Tibial nerve (tissue), 4 donors: ENCODE results near the gene GPS1. TPM values are rescaled to one million over a fixed set of nuclear protein-coding genes. Genes with fewer than 3 reads are reported as not detected.

Source experiments
- DNase-seq, 2 donors: peaks; one replicate each; pipeline ENCODE4 v3.0.0-alpha.2; 2019; ENCODE audit warnings: low spot score in 2 of 2
- H3K27ac ChIP-seq, 4 donors: fragments of 200-600 bp; sonication (generic) in 3 of 4; one replicate each; pipeline ENCODE4 v1.5.1; 2017 to 2019; ENCODE audit warnings: mild to moderate bottlenecking in 1 of 4
- H3K27me3 ChIP-seq, 2 donors: fragments of 200-600 bp; sonication (generic) in 1 of 2; one replicate each; pipeline versions ENCODE4 v1.5.1 to v1.6.0; 2017 to 2019
- H3K36me3 ChIP-seq, 3 donors: fragments of 200-600 bp; sonication (generic); one replicate each; pipeline ENCODE4 v1.5.1; 2018 to 2019
- H3K4me1 ChIP-seq, 4 donors: fragments of 200-600 bp; sonication (generic) in 3 of 4; one replicate each; pipeline ENCODE4 v1.5.1; 2017 to 2019
- H3K4me3 ChIP-seq, 4 donors: fragments of 200-600 bp; sonication (generic) in 3 of 4; one replicate each; pipeline ENCODE4 v1.5.1; 2017 to 2019; ENCODE audit warnings: mild to moderate bottlenecking in 1 of 4, moderate library complexity in 1 of 4
- H3K9me3 ChIP-seq, 4 donors: fragments of 200-600 bp; sonication (generic) in 3 of 4; one replicate each; pipeline ENCODE4 v1.5.1; 2017 to 2019
- CTCF ChIP-seq, 5 experiments: fragments of 200-600 bp in 3 of 5; fragments of 450-650 bp in 2 of 5; sonication (generic) in 3 of 5; IDR thresholded peaks; one replicate each; pipeline ENCODE4 v1.5.1; 2016 to 2019; ENCODE audit warnings: antibody characterized with exemption in 5 of 5, mild to moderate bottlenecking in 3 of 5, moderate library complexity in 2 of 5
- EP300 ChIP-seq, 2 donors: sonication (generic); formaldehyde crosslinking; IDR thresholded peaks; one replicate each; pipeline ENCODE4 v1.6.1; 2017; ENCODE audit warnings: antibody characterized with exemption in 2 of 2, mild to moderate bottlenecking in 1 of 2
- POLR2A ChIP-seq, 2 donors: fragments of 450-650 bp; IDR thresholded peaks; one replicate each; pipeline ENCODE4 v1.6.1; 2017; ENCODE audit warnings: antibody characterized with exemption in 2 of 2, mild to moderate bottlenecking in 2 of 2, moderate library complexity in 2 of 2
- WGBS, 2 donors: methylation state at CpG; one replicate each; pipeline ENCODE4 v1.1.5; 2018; 5-methylcytosine and 5-hydroxymethylcytosine counted together
- total RNA-seq, 4 donors: library from RNA; depleted of rRNA; stranded (reverse); fragments of >200 nt; gene quantifications; one replicate each; pipeline ENCODE4 v1.1.0, GENCODE V29; 2016

The GPS1 gene
- total RNA-seq, 4 donors from 2014 or later: 74.9 to 134 (median 92.9) TPM

- 74 to 83% methylated on average over 21 to 25 of the region's 25 CpGs for WGBS, 2 donors
Observed at GRCh38 chr17:82047914-82048570, 3.7 kb upstream of the GPS1 start.

GRCh38 chr17:82048571-82048971 lies 3.1 kb upstream of the GPS1 start:
- DNase-seq: no peak
- WGBS, 2 donors: 70 to 80% methylated on average over 19 to 20 of the region's 20 CpGs
- TF ChIP-seq EP300 (IDR thresholded peaks at IDR 0.05): no peak

More at GRCh38 chr17:82047914-82048570, 3.7 kb upstream of the GPS1 start:
- no peak for DNase-seq
- peak overlapping the region in 1 of 4 donors; percentile 90 for H3K27ac ChIP-seq
- TF ChIP-seq EP300 (IDR thresholded peaks at IDR 0.05) (no peak), CTCF (IDR thresholded peaks at IDR 0.05) (no peak), POLR2A (IDR thresholded peaks at IDR 0.05) (no peak)
- H3K27me3 ChIP-seq: no peaks in the 10 kb centered on the region
- H3K4me1 ChIP-seq: peaks cover 3 to 43% (median 13%) of the 10 kb centered on the region in 4 donors
- H3K36me3 ChIP-seq: peaks cover 0 to 42% (median 3%) of the 10 kb centered on the region in 3 donors
- no peaks in the 10 kb centered on the region for H3K9me3 ChIP-seq
- H3K4me3 ChIP-seq: no peak overlapping the region

GRCh38 chr17:82049106-82049505 lies 2.6 kb upstream of the GPS1 start:
- Histone ChIP-seq H3K27ac (peak overlapping the region in 1 of 4 donors; percentile 90), H3K27me3 (no peaks in the 10 kb centered on the region), H3K9me3 (no peaks in the 10 kb centered on the region), H3K4me1 (peaks cover 3 to 53% (median 19%) of the 10 kb centered on the region in 4 donors), H3K36me3 (peaks cover 0 to 53% (median 3%) of the 10 kb centered on the region in 3 donors), H3K4me3 (no peak overlapping the region)
- TF ChIP-seq CTCF (IDR thresholded peaks at IDR 0.05) (no peak), POLR2A (IDR thresholded peaks at IDR 0.05) (no peak), EP300 (IDR thresholded peaks at IDR 0.05) (no peak)
- WGBS, 2 donors: 72 to 90% methylated on average over 8 of the region's 8 CpGs
- no peak for DNase-seq

More at GRCh38 chr17:82048571-82048971, 3.1 kb upstream of the GPS1 start:
- Histone ChIP-seq H3K36me3 (peaks cover 0 to 48% (median 3%) of the 10 kb centered on the region in 3 donors), H3K27me3 (no peaks in the 10 kb centered on the region), H3K27ac (peak overlapping the region in 1 of 4 donors; percentile 90), H3K4me1 (peaks cover 3 to 48% (median 18%) of the 10 kb centered on the region in 4 donors), H3K9me3 (no peaks in the 10 kb centered on the region), H3K4me3 (no peak overlapping the region)

GRCh38 chr17:82049521-82049971 lies 2.2 kb upstream of the GPS1 start:
- H3K36me3 ChIP-seq: peaks cover 3 to 57% (median 3%) of the 10 kb centered on the region in 3 donors
- TF ChIP-seq POLR2A (IDR thresholded peaks at IDR 0.05) (no peak), EP300 (IDR thresholded peaks at IDR 0.05) (no peak), CTCF (IDR thresholded peaks at IDR 0.05) (no peak)
- no peaks in the 10 kb centered on the region for H3K27me3 ChIP-seq
- no peak overlapping the region for H3K4me3 ChIP-seq
- H3K4me1 ChIP-seq: peaks cover 3 to 56% (median 19%) of the 10 kb centered on the region in 4 donors
- no peak for DNase-seq
- H3K9me3 ChIP-seq: no peaks in the 10 kb centered on the region
- H3K27ac ChIP-seq: peak overlapping the region in 1 of 4 donors; percentile 90
- WGBS, 2 donors: 91 to 95% methylated on average over 5 to 15 of the region's 16 CpGs

GRCh38 chr17:82050152-82050760 lies 1.4 kb upstream of the GPS1 start:
- Histone ChIP-seq H3K27ac (peak overlapping the region in 2 of 4 donors; percentile 74 to 90), H3K4me1 (peaks cover 3 to 59% (median 19%) of the 10 kb centered on the region in 4 donors), H3K4me3 (peak overlapping the region; percentile 48 to 95 (median 71)), H3K27me3 (no peaks in the 10 kb centered on the region), H3K9me3 (no peaks in the 10 kb centered on the region), H3K36me3 (peaks cover 3 to 65% (median 10%) of the 10 kb centered on the region in 3 donors)
- no peak for DNase-seq
- 82 to 90% methylated on average over 19 of the region's 28 CpGs for WGBS, 2 donors
- TF ChIP-seq CTCF (IDR thresholded peaks at IDR 0.05) (no peak), EP300 (IDR thresholded peaks at IDR 0.05) (no peak), POLR2A (IDR thresholded peaks at IDR 0.05) (no peak)
